HG02763 (cell line): ENCODE results near the gene MTR.

Experiments used
- ATAC-seq: cut with Tn5 transposase; IDR thresholded peaks from one replicate; pipeline ENCODE4 v1.9.1; 2021; ENCODE audit warnings: mild to moderate bottlenecking, moderate library complexity; ENCODE audit not compliant: unreplicated experiment

The MTR gene

GRCh38 chr1:236947794-236948193 is 152.7 kb downstream of the MTR start:
- ATAC-seq: no peak

- no peak for ATAC-seq
These were observed 153.3 kb downstream of the MTR start for GRCh38 chr1:236948381-236948780.

- ATAC-seq: no peak
These were observed 153.9 kb downstream of the MTR start for GRCh38 chr1:236948996-236949395.

GRCh38 chr1:236950365-236950764 is 155.3 kb downstream of the MTR start:
- ATAC-seq: no peak

DNA sequence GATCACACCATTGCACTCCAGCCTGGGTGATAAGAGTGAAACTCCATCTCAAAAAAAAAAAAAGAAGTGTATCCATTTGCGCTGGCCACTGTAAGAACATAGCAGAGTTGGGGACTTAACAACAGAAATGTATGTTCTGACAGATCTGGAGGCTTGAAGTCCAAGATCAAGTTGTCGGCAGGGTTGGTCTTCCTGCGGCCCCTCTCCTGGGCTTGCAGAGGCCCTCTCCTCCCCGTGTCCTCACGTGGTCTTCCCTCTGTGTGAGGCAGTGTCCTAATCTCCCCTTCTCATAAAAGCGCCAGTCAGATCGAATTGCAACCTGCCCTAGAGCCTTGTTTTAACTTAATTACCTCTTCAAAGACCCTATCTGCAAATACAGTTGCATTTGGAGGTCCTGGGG is 156.6 kb downstream of the MTR start:
- ATAC-seq: no peak

- no peak for ATAC-seq
These were observed 157.3 kb downstream of the MTR start for GRCh38 chr1:236952246-236953003.

DNA sequence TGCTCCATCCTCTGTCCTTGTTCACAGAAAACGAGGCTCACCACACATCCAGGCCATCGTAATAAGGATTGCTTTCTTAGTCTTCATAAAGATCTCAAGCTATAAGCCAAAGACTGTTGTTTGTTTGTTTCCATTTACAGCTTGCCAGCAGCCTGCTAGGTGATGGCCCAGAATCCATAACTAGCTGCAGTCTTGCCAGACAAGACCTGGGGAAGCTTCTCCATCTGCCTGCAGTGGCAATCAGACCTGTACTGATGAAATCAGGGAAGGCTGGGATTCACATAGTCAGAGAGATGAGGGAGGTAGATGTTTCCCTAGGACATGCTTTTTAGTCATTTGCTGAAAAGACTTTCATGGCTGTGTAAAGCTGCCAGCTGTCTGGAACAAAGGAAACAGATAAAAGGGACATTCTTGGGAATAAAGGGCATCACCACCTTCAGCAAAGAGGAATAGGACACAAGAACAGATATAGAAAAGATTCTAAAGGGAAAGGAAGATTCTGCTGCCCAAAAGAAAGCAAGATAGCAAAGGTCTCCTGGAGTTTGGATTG is 158.1 kb downstream of the MTR start:
- ATAC-seq: no peak
